Right lobe of liver (tissue), 6 donors: ENCODE data around the gene CACNB4. TPM values are rescaled to one million over a fixed set of nuclear protein-coding genes. Genes with fewer than 3 reads are reported as not detected.
"Not testable (repeated sequence)": the region's sequence is repeated elsewhere in the genome, so short reads cannot be mapped to it uniquely, and the experiment has no call there.

Experiments used
- ATAC-seq, 4 donors: fragments of 200-7000 bp; cut with Tn5 transposase; one replicate each; pipeline ENCODE4 v1.9.1; 2020; ENCODE audit warnings: mild to moderate bottlenecking in 4 of 4, moderate library complexity in 4 of 4
- DNase-seq, 3 donors: peaks; one replicate each; pipeline ENCODE4 v3.0.0-alpha.2; 2020
- H3K27ac ChIP-seq, 3 donors: fragments of 200-600 bp; one replicate each; pipeline ENCODE4 v1.8.0; 2022
- H3K27me3 ChIP-seq, 2 donors: fragments of 200-600 bp; one replicate each; pipeline ENCODE4 v1.8.0; 2022
- H3K36me3 ChIP-seq, 4 donors: fragments of 200-600 bp; sonication (generic) in 1 of 4; one replicate each; pipeline versions ENCODE4 v1.5.1 to v1.8.0; 2017 to 2022; ENCODE audit warnings: control low read depth in 1 of 4
- H3K4me1 ChIP-seq, 4 donors: fragments of 200-600 bp; sonication (generic) in 1 of 4; one replicate each; pipeline versions ENCODE4 v1.5.1 to v1.8.0; 2017 to 2022; ENCODE audit warnings: control low read depth in 1 of 4
- H3K4me3 ChIP-seq, 3 donors: fragments of 200-600 bp; one replicate each; pipeline ENCODE4 v1.8.0; 2022
- H3K9me3 ChIP-seq, 4 donors: fragments of 200-600 bp; sonication (generic) in 1 of 4; one replicate each; pipeline versions ENCODE4 v1.5.1 to v1.8.0; 2017 to 2022; ENCODE audit warnings: control low read depth in 1 of 4
- CTCF ChIP-seq, 4 donors: fragments of 200-600 bp in 3 of 4; fragments of 450-650 bp in 1 of 4; IDR thresholded peaks; one replicate each; pipeline versions ENCODE4 v1.5.1 to v1.8.0; 2016 to 2022; ENCODE audit warnings: antibody characterized with exemption in 4 of 4, mild to moderate bottlenecking in 2 of 4
- POLR2A ChIP-seq: fragments of 450-650 bp; IDR thresholded peaks from one replicate; pipeline ENCODE4 v1.6.1; 2017; ENCODE audit warnings: antibody characterized with exemption, mild to moderate bottlenecking
- WGBS: methylation state at CpG from one replicate; pipeline ENCODE4 v1.1.6; 2018; ENCODE audit warnings: low coverage, low lambda C conversion rate; ENCODE audit not compliant: insufficient coverage; ENCODE audit errors: missing lambda C conversion rate; 5-methylcytosine and 5-hydroxymethylcytosine counted together
- intact Hi-C, 2 donors: fragments of 100-400 bp; cut with DNase I; formaldehyde crosslinking; loops; one replicate each; pipeline versions ENCODE4 v1.11.2 to v1.14.1; 2022
- total RNA-seq, 6 experiments: library from RNA; depleted of rRNA in 2 of 6; stranded (reverse); fragments of >200 nt in 2 of 6; fragmentation: NEBNext Ultra II Directional in 3 of 6; extraction: Animal tissue kit (Norgen Biotek cat#: 25700) in 3 of 6; gene quantifications; one replicate each; pipeline versions ENCODE4 v1.1.0 to v1.2.4, GENCODE V29; 2016 to 2023
- donor health status: DM: no; HTN: yes; CAD: no.
- donor health status: DM: no; HTN: no; CAD: no.
- donor health status: DM: no; HTN: no; CAD: no.
- donor health status: DM: no; HTN: yes; CAD: no.
- donor health status: DM: no; HTN: yes; CAD: no.

CACNB4 gene
- total RNA-seq, 6 experiments from 2014 or later, result 0.06 to 0.49 (median 0.25) TPM

GRCh38 chr2:152024477-152024876, 74.4 kb downstream of the CACNB4 start:
- intact Hi-C loops, result no loop called here
- 80% methylated on average over 2 of the region's 2 CpGs for WGBS
- H3K4me3 ChIP-seq, result no peak overlapping the region
- TF ChIP-seq POLR2A (no peak), CTCF (IDR thresholded peaks at IDR 0.05) (no peak)
- H3K27ac ChIP-seq, result no peak overlapping the region
- DNase-seq, result no peak
- no peaks in the 10 kb centered on the region for H3K27me3 ChIP-seq
- no peak for ATAC-seq
- no peaks in the 10 kb centered on the region for H3K4me1 ChIP-seq
- H3K36me3 ChIP-seq, result no peaks in the 10 kb centered on the region
- H3K9me3 ChIP-seq, result no peaks in the 10 kb centered on the region

- Histone ChIP-seq H3K36me3 (no peaks in the 10 kb centered on the region), H3K27ac (no peak overlapping the region), H3K4me3 (no peak overlapping the region), H3K9me3 (no peaks in the 10 kb centered on the region), H3K4me1 (no peaks in the 10 kb centered on the region), H3K27me3 (no peaks in the 10 kb centered on the region)
- ATAC-seq (no peak), DNase-seq (no peak)
- WGBS, result 62% methylated on average over 3 of the region's 3 CpGs
- intact Hi-C loops, result no loop called here
- no peak for TF ChIP-seq CTCF (IDR thresholded peaks at IDR 0.05)
- no peak for TF ChIP-seq POLR2A
Observed at GRCh38 chr2:152022090-152022489, 76.8 kb downstream of the CACNB4 start.

- H3K27me3 ChIP-seq, H3K4me3 ChIP-seq, ATAC-seq, H3K4me1 ChIP-seq, H3K9me3 ChIP-seq, H3K36me3 ChIP-seq, DNase-seq, H3K27ac ChIP-seq, intact Hi-C loops: not testable (repeated sequence)
- 74% methylated on average over 10 of the region's 11 CpGs for WGBS
Observed at GRCh38 chr2:152021001-152021400, 77.8 kb downstream of the CACNB4 start.

GRCh38 chr2:152019732-152020131, 79.1 kb downstream of the CACNB4 start:
- DNase-seq, result no peak
- Histone ChIP-seq H3K9me3 (no peaks in the 10 kb centered on the region), H3K4me1 (no peaks in the 10 kb centered on the region), H3K36me3 (no peaks in the 10 kb centered on the region), H3K27me3 (no peaks in the 10 kb centered on the region), H3K27ac (no peak overlapping the region), H3K4me3 (no peak overlapping the region)
- no peak for TF ChIP-seq POLR2A
- no peak for TF ChIP-seq CTCF (IDR thresholded peaks at IDR 0.05)
- intact Hi-C loops, result no loop called here
- no peak for ATAC-seq

GRCh38 chr2:152016181-152017120, 82.4 kb downstream of the CACNB4 start:
- Histone ChIP-seq H3K36me3 (no peaks in the 10 kb centered on the region), H3K4me1 (no peaks in the 10 kb centered on the region), H3K9me3 (no peaks in the 10 kb centered on the region), H3K27ac (no peak overlapping the region), H3K4me3 (no peak overlapping the region), H3K27me3 (no peaks in the 10 kb centered on the region)
- WGBS, result 26% methylated on average over 7 of the region's 7 CpGs
- ATAC-seq, result no peak
- no peak for TF ChIP-seq CTCF (IDR thresholded peaks at IDR 0.05)
- TF ChIP-seq POLR2A, result no peak
- no peak for DNase-seq
- intact Hi-C loops, result no loop called here
